Testis (tissue), 2 donors: ENCODE results near the gene SYK.

Experiments
- CTCF ChIP-seq, 3 experiments: fragments of 450-650 bp in 2 of 3; fragments of 200-600 bp in 1 of 3; sonication (generic) in 1 of 3; IDR thresholded peaks; one replicate each; pipeline ENCODE4 v1.5.1; 2016 to 2019; ENCODE audit warnings: antibody characterized with exemption in 3 of 3, mild to moderate bottlenecking in 2 of 3, moderate library complexity in 1 of 3
- POLR2A ChIP-seq: fragments of 450-650 bp; IDR thresholded peaks from one replicate; pipeline ENCODE4 v1.6.1; 2017; ENCODE audit warnings: antibody characterized with exemption, mild to moderate bottlenecking, moderate library complexity

- TF ChIP-seq CTCF (IDR thresholded peaks at IDR 0.05) (no peak), POLR2A (no peak)
These were observed 124.1 kb downstream of the SYK start for GRCh38 chr9:90925581-90926257.
